Effector memory CD4-positive, alpha-beta T cell (primary cell): ENCODE results near the gene ZBTB17.
"Not testable (repeated sequence)": the region's sequence is repeated elsewhere in the genome, so short reads cannot be mapped to it uniquely, and the experiment has no call there.

Source experiments
- DNase-seq, 3 donors: peaks; one replicate each; pipeline ENCODE4 v3.0.0-alpha.2; 2020
- H3K27ac ChIP-seq: 2 replicates; pipeline ENCODE4 v1.7.0; 2013; ENCODE audit warnings: mild to moderate bottlenecking, low read length, moderate library complexity; ENCODE audit not compliant: insufficient read depth, poor library complexity, severe bottlenecking
- H3K27me3 ChIP-seq: replicated peaks from 2 replicates; pipeline ENCODE4 v1.7.0; 2013; ENCODE audit warnings: mild to moderate bottlenecking, low read length; ENCODE audit not compliant: insufficient read depth, control insufficient read depth, poor library complexity, severe bottlenecking
- H3K36me3 ChIP-seq: 2 replicates; pipeline ENCODE4 v1.7.0; 2013; ENCODE audit warnings: mild to moderate bottlenecking, low read length, moderate library complexity; ENCODE audit not compliant: control insufficient read depth, insufficient read depth
- H3K4me1 ChIP-seq: 2 replicates; pipeline ENCODE4 v1.7.0; 2013; ENCODE audit warnings: low read length, mild to moderate bottlenecking; ENCODE audit not compliant: control insufficient read depth, insufficient read depth, poor library complexity, severe bottlenecking
- H3K4me3 ChIP-seq: 2 replicates; pipeline ENCODE4 v1.7.0; 2013; ENCODE audit warnings: low read length, low read depth, mild to moderate bottlenecking; ENCODE audit not compliant: insufficient read depth, poor library complexity, severe bottlenecking
- H3K9me3 ChIP-seq: 2 replicates; pipeline ENCODE4 v1.7.0; 2013; ENCODE audit warnings: mild to moderate bottlenecking, low read length, moderate library complexity; ENCODE audit not compliant: control insufficient read depth

Gene ZBTB17

GRCh38 chr1:15923241-15923640, 52.7 kb downstream of the ZBTB17 start:
- Histone ChIP-seq H3K4me1 (no peaks in the 10 kb centered on the region), H3K27me3 (no peaks in the 10 kb centered on the region), H3K36me3 (peaks cover 65% of the 10 kb centered on the region), H3K9me3 (no peaks in the 10 kb centered on the region), H3K4me3 (no peak overlapping the region), H3K27ac (no peak overlapping the region)
- no peak for DNase-seq

GRCh38 chr1:15918962-15919715, 56.8 kb downstream of the ZBTB17 start:
- no peak overlapping the region for H3K27ac ChIP-seq
- no peaks in the 10 kb centered on the region for H3K27me3 ChIP-seq
- peak in 1 of 3 donors; percentile 22 for DNase-seq
- no peak overlapping the region for H3K4me3 ChIP-seq
- H3K4me1 ChIP-seq, result peaks cover 4% of the 10 kb centered on the region
- H3K9me3 ChIP-seq, result no peaks in the 10 kb centered on the region
- peaks cover 41% of the 10 kb centered on the region for H3K36me3 ChIP-seq

- peaks cover 24% of the 10 kb centered on the region for H3K36me3 ChIP-seq
- H3K27ac ChIP-seq, result no peak overlapping the region
- H3K4me3 ChIP-seq, result no peak overlapping the region
- DNase-seq, result no peak
- no peaks in the 10 kb centered on the region for H3K27me3 ChIP-seq
- H3K9me3 ChIP-seq, result no peaks in the 10 kb centered on the region
- peaks cover 4% of the 10 kb centered on the region for H3K4me1 ChIP-seq
Measured at GRCh38 chr1:15916916-15917315, 59.0 kb downstream of the ZBTB17 start.

GRCh38 chr1:15916417-15916816, 59.5 kb downstream of the ZBTB17 start:
- peaks cover 25% of the 10 kb centered on the region for H3K36me3 ChIP-seq

GRCh38 chr1:15915991-15916390, 59.9 kb downstream of the ZBTB17 start:
- Histone ChIP-seq H3K36me3 (peaks cover 25% of the 10 kb centered on the region), H3K27ac (no peak overlapping the region), H3K4me1 (peaks cover 4% of the 10 kb centered on the region), H3K9me3 (no peaks in the 10 kb centered on the region), H3K4me3 (peak overlapping the region; percentile 4), H3K27me3 (no peaks in the 10 kb centered on the region)
- no peak for DNase-seq

More at GRCh38 chr1:15916417-15916816, 59.5 kb downstream of the ZBTB17 start:
- Histone ChIP-seq H3K4me1 (peaks cover 4% of the 10 kb centered on the region), H3K27ac (no peak overlapping the region), H3K27me3 (no peaks in the 10 kb centered on the region), H3K4me3 (no peak overlapping the region), H3K9me3 (no peaks in the 10 kb centered on the region)
- DNase-seq, result no peak

GRCh38 chr1:15913607-15914006, 62.3 kb downstream of the ZBTB17 start:
- H3K4me1 ChIP-seq, H3K9me3 ChIP-seq, H3K27me3 ChIP-seq, H3K27ac ChIP-seq, H3K4me3 ChIP-seq, DNase-seq: not testable (repeated sequence)
- H3K36me3 ChIP-seq, result peaks cover 31% of the 10 kb centered on the region

- peaks cover 25% of the 10 kb centered on the region for H3K36me3 ChIP-seq
Measured at GRCh38 chr1:15911927-15912326, 64.0 kb downstream of the ZBTB17 start.

GRCh38 chr1:15911141-15911540, 64.8 kb downstream of the ZBTB17 start:
- peaks cover 4% of the 10 kb centered on the region for H3K4me1 ChIP-seq
- no peaks in the 10 kb centered on the region for H3K9me3 ChIP-seq
- no peaks in the 10 kb centered on the region for H3K27me3 ChIP-seq
- no peak overlapping the region for H3K4me3 ChIP-seq
- no peak overlapping the region for H3K27ac ChIP-seq
- H3K36me3 ChIP-seq, result peaks cover 25% of the 10 kb centered on the region
- DNase-seq, result no peak

More at GRCh38 chr1:15911927-15912326, 64.0 kb downstream of the ZBTB17 start:
- no peaks in the 10 kb centered on the region for H3K27me3 ChIP-seq
- H3K4me3 ChIP-seq, result no peak overlapping the region
- no peak for DNase-seq
- no peak overlapping the region for H3K27ac ChIP-seq
- H3K9me3 ChIP-seq, result no peaks in the 10 kb centered on the region
- H3K4me1 ChIP-seq, result peaks cover 4% of the 10 kb centered on the region

GRCh38 chr1:15908597-15908996, 67.3 kb downstream of the ZBTB17 start:
- H3K36me3 ChIP-seq, result peaks cover 25% of the 10 kb centered on the region
- no peak overlapping the region for H3K4me3 ChIP-seq
- H3K4me1 ChIP-seq, result no peaks in the 10 kb centered on the region
- no peaks in the 10 kb centered on the region for H3K9me3 ChIP-seq
- no peak for DNase-seq
- no peak overlapping the region for H3K27ac ChIP-seq
- H3K27me3 ChIP-seq, result no peaks in the 10 kb centered on the region

- no peak for DNase-seq
- Histone ChIP-seq H3K4me1 (no peaks in the 10 kb centered on the region), H3K27ac (no peak overlapping the region), H3K36me3 (no peaks in the 10 kb centered on the region), H3K27me3 (no peaks in the 10 kb centered on the region), H3K9me3 (no peaks in the 10 kb centered on the region), H3K4me3 (no peak overlapping the region)
Measured at GRCh38 chr1:15902882-15903281, 73.0 kb downstream of the ZBTB17 start.
